GM12891 (cell line): ENCODE measurements around the gene CRYM.

Experiments
- POLR2A ChIP-seq: IDR thresholded peaks from 2 replicates; pipeline ENCODE4 v1.6.1; 2011; ENCODE audit warnings: low read depth, low read length, control low read depth
- POLR2AphosphoS5 ChIP-seq: IDR thresholded peaks from 2 replicates; pipeline ENCODE4 v1.6.1; 2011; ENCODE audit warnings: low read depth, low read length, control low read depth
- TAF1 ChIP-seq: IDR thresholded peaks from 2 replicates; pipeline ENCODE4 v1.6.1; 2011; ENCODE audit warnings: low read depth, low read length, control low read depth

GRCh38 chr16:21281698-21282389, 3.8 kb upstream of the CRYM start:
- TF ChIP-seq POLR2A (no peak), POLR2AphosphoS5 (no peak), TAF1 (no peak)
